ENCODE measurements around the gene TLX1. TPM values are rescaled to one million over a fixed set of nuclear protein-coding genes. Genes with fewer than 3 reads are reported as not detected.

The TLX1 gene
- total RNA-seq, 3 donors from 2014 or later, result 0.93 to 1.0 TPM; not detected in 1

DNA sequence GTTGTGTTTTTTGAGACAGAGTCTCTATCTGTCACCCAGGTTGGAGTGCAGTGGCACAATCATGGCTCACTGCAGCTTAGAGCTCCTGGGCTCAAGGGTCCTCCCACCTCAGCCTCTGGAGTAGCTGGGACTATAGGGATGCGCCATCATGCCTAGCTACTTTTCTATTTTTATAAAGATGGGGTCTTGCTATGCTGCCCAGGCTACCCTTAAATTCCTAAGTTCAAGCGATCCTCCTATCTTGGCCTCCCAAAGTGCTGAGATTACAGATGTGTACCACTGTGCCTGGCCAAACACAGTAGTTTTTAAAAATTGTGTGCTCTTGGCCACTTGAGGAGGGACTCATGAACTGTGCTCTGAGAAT lies 10.6 kb upstream of the TLX1 start:
- H3K4me3 ChIP-seq, result no peak overlapping the region
- no peaks in the 10 kb centered on the region for H3K36me3 ChIP-seq (ENCODE audit: low read depth)
- no peaks in the 10 kb centered on the region for H3K9me3 ChIP-seq
- DNase-seq (no peak), ATAC-seq (no peak)
- TF ChIP-seq, protein P1, sequence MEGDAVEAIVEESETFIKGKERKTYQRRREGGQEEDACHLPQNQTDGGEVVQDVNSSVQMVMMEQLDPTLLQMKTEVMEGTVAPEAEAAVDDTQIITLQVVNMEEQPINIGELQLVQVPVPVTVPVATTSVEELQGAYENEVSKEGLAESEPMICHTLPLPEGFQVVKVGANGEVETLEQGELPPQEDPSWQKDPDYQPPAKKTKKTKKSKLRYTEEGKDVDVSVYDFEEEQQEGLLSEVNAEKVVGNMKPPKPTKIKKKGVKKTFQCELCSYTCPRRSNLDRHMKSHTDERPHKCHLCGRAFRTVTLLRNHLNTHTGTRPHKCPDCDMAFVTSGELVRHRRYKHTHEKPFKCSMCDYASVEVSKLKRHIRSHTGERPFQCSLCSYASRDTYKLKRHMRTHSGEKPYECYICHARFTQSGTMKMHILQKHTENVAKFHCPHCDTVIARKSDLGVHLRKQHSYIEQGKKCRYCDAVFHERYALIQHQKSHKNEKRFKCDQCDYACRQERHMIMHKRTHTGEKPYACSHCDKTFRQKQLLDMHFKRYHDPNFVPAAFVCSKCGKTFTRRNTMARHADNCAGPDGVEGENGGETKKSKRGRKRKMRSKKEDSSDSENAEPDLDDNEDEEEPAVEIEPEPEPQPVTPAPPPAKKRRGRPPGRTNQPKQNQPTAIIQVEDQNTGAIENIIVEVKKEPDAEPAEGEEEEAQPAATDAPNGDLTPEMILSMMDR (IDR thresholded peaks at IDR 0.05), result no peak
- peaks cover 20% of the 10 kb centered on the region for H3K4me1 ChIP-seq (ENCODE audit: low read depth)
- intact Hi-C loops (cut with DNase I, micrococcal nuclease), result no loop called here

DNA sequence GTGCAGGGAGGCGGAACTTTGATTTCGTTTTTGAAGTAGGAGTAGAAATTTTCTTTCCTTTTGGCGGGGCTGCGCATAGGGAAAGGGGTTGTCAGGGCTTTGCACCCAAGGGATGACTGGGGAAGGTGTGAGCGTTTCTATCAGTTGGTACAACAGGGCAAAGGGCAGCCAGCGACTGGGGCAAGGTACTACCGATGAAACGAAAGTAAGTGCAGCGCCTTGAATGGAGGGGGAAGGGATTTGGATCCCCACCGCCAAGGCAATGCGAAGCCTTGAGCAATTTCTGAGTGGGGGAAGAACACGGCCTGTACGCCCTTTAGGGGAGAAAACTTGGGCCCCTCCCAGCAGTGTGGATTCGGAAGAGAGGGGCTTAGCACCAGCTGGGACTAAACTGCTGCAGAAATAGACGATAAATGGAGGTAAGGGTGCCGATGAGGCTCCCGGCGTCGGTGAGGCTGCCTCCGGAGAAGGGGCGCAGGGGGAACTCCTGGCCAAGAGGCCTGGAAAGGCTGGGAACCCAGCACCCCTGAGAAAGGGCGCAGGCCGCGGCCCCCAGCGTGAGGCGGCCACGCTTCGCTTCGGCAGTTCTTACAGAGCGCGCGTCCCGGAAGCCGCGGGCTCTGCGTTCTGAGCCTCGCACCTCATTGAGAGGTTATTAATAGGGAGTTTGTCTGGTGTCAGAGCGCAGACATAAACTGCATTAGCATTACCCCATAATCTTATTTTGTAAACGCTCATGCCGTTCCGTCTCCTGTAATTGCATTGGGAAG lies 10.0 kb upstream of the TLX1 start:
- TF ChIP-seq, protein P1 (IDR thresholded peaks at IDR 0.05), result no peak
- peak; percentile 87 for ATAC-seq
- intact Hi-C loops (cut with DNase I, micrococcal nuclease), result no loop called here
- DNase-seq, result peak; percentile 77 to 79 (median 79)
- H3K36me3 ChIP-seq (ENCODE audit: low read depth), result no peaks in the 10 kb centered on the region
- no peak overlapping the region for H3K4me3 ChIP-seq
- peaks cover 20% of the 10 kb centered on the region for H3K4me1 ChIP-seq (ENCODE audit: low read depth)
- no peaks in the 10 kb centered on the region for H3K9me3 ChIP-seq

DNA sequence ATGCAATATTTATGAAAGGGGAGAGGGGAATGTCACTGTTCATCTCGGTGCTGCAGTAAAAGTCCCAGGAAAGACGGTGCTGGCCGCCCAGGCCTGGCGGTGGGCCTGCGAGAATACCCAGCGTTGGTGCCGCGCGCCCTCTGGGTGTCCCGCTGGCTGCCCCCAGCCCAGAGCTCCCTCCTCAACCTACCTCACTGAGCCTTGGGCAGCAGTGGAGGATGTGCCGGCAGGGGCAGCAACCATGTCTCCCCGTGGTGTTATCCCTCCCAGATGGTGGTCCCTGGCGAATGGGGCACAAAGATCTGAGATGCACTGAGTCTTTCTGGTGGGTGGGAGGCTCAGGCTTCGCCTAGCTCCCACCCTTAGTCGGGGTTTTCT lies 9.5 kb upstream of the TLX1 start:
- DNase-seq (no peak), ATAC-seq (peak; percentile 1)
- TF ChIP-seq, protein P1 (IDR thresholded peaks at IDR 0.05), result no peak
- Histone ChIP-seq H3K4me1 (ENCODE audit: low read depth) (peaks cover 20% of the 10 kb centered on the region), H3K36me3 (ENCODE audit: low read depth) (no peaks in the 10 kb centered on the region), H3K4me3 (no peak overlapping the region), H3K9me3 (no peaks in the 10 kb centered on the region)
- intact Hi-C loops (cut with DNase I, micrococcal nuclease), result no loop called here

DNA sequence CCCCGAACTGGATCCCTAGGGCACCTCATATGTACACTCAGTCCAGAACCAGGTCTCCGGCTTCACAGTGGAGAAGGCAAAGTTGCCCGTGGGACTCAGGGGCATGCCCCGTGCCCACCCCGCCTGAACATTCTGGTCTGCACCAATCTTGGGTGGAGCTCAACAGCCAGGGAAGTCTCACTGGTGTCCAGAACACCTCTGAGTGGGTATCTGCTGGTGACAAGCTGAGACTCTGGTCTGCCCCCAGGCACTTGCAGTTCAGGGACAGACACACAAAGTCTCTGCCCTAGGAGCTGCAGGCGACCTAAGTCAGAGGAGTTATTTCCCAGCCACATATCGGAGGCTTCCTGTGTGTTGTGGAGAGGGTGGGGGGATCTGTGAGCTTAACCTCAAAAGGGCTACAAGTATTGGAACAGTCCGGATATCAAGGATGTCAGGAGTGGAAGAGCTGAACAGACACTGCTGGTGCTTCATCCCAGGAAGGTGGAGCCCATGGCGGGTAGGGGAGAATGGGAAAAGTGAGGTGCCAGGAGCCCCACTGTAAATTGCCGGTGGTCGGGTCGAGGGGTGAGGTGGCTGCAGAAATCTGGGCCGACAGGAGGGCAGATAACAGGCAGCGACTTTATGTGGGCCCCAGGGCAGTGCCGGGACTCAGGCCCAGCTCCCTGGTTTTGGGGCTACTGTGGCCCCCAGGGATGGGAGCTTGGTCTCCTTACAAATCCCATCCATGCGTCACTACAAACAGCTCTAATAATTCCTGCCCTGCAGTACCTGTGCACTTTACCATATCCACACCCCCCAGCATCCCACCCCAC lies 8.6 kb upstream of the TLX1 start:
- Histone ChIP-seq H3K4me3 (no peak overlapping the region), H3K9me3 (no peaks in the 10 kb centered on the region), H3K36me3 (ENCODE audit: low read depth) (no peaks in the 10 kb centered on the region), H3K4me1 (ENCODE audit: low read depth) (peaks cover 20% of the 10 kb centered on the region)
- intact Hi-C loops (cut with DNase I, micrococcal nuclease), result no loop called here
- DNase-seq, result no peak
- ATAC-seq, result no peak
- TF ChIP-seq, protein P1 (IDR thresholded peaks at IDR 0.05), result no peak

DNA sequence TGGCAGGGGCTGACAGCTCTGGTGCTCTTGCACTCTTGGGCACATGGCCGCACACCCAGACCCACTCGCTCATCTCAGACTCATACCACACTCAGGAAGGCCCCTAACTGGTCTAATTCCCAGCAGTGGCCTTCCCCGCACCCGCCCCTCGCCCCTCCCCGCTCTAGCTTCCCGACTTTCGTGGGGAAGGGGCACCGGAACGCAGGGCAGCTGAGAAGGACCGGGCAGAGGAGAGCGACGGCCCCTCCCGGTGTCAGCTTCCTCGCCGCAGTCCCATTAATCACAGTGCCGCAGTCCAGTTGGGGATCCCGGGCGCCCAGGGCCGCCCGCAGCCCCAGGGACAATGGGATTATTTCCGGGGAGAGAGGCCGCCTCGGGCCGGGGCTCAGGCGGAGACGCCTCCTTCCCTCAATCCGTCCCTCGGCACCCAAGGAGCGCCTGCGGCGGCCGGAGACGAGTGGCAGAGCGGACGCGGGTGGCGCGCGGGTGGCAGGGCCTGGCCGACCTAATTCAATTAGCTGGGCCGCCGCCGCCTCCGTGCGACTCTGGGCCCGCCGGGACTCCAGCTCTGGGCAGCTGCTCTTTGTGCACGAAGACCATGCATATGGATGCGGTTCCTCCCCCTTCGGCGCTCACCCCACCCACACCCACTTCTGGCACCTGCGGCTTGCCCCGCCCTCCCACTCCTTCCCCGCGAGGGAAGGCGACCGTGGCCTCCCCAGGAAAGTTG lies 7.8 kb upstream of the TLX1 start:
- DNase-seq (peak in 2 of 3 donors; percentile 46 to 61), ATAC-seq (peak; percentile 54)
- TF ChIP-seq, protein P1 (IDR thresholded peaks at IDR 0.05), result no peak
- peaks cover 20% of the 10 kb centered on the region for H3K4me1 ChIP-seq (ENCODE audit: low read depth)
- H3K36me3 ChIP-seq (ENCODE audit: low read depth), result no peaks in the 10 kb centered on the region
- H3K9me3 ChIP-seq, result no peaks in the 10 kb centered on the region
- intact Hi-C loops (cut with DNase I, micrococcal nuclease), result no loop called here
- H3K4me3 ChIP-seq, result no peak overlapping the region

Data from mucosa of descending colon (tissue), 3 donors.